Large intestine (tissue), 3 donors: ENCODE data around the gene ZNF607. TPM values are rescaled to one million over a fixed set of nuclear protein-coding genes. Genes with fewer than 3 reads are reported as not detected.

Experiments used
- DNase-seq, 2 donors: peaks; one replicate each; pipeline versions ENCODE4 v3.0.0 to v3.0.0-alpha.2; 2013
- H3K27ac ChIP-seq: one replicate; pipeline ENCODE4 v1.5.1; 2013; ENCODE audit warnings: low read length
- H3K27me3 ChIP-seq: 2 replicates; pipeline ENCODE4 v1.6.1; 2013; ENCODE audit warnings: low read length; ENCODE audit not compliant: control insufficient read depth, insufficient read depth
- H3K36me3 ChIP-seq: 2 replicates; pipeline ENCODE4 v1.6.1; 2013; ENCODE audit warnings: low read length; ENCODE audit not compliant: control insufficient read depth, insufficient read depth
- H3K4me1 ChIP-seq: one replicate; pipeline ENCODE4 v1.6.1; 2013; ENCODE audit warnings: low read length; ENCODE audit not compliant: control insufficient read depth, insufficient read depth
- H3K4me3 ChIP-seq: one replicate; pipeline ENCODE4 v1.5.1; 2013; ENCODE audit warnings: low read length
- H3K9me3 ChIP-seq: one replicate; pipeline ENCODE4 v1.6.1; 2013; ENCODE audit warnings: mild to moderate bottlenecking, low read depth, low read length, moderate library complexity; ENCODE audit not compliant: control insufficient read depth
- WGBS: methylation state at CpG from one replicate; pipeline ENCODE4 v1.1.5; 2013; ENCODE audit warnings: low lambda C conversion rate; ENCODE audit not compliant: insufficient coverage; 5-methylcytosine and 5-hydroxymethylcytosine counted together
- polyA plus RNA-seq: library from polyadenylated mRNA; unstranded; fragments of 120-200 nt; gene quantifications from one replicate; pipeline ENCODE4 v1.2.1, GENCODE V29; 2013

Gene ZNF607
- polyA plus RNA-seq, 1 donor = 8.4 TPM

DNA sequence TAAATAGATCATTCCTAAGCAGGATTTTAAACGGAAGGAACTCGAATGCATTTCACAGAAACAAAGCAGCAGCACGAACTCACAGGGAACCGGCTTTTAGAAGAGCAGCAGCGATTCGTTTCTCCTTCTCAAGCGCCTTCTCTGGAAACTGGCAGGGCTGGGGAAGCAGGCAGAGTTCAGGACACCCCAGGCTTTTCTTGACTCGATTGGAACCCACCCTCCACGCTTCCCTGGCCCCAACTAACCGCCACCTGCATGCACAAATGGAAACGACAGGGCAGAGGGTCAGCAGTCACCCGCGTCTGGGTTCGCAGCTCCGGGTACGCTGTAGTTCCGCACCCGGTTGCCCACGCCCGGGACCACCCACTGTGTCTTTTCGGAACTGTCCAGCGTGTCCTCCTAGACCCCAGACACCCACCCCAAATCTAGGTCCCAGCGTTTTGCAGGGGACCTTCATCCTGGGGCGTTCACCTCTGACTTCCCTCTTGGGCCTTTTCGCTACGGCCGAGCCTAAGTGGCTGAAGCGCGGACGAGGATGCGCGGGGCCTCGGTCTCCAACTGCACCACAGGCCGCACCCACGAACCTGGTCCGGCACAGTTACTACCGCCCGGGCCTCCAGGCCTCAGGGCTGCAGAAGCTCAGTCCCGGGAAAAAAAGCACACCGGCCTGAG, 64.8 kb downstream of the ZNF607 start:
- H3K36me3 ChIP-seq = peaks cover 2% of the 10 kb centered on the region
- DNase-seq = peak; percentile 22 to 67
- WGBS = no CpG with 5 or more reads among the region's 40 CpGs
- peaks cover 4% of the 10 kb centered on the region for H3K9me3 ChIP-seq
- H3K27ac ChIP-seq = peak overlapping the region; percentile 92
- H3K4me3 ChIP-seq = peak overlapping the region; percentile 87
- H3K4me1 ChIP-seq = no peaks in the 10 kb centered on the region
- no peaks in the 10 kb centered on the region for H3K27me3 ChIP-seq

- DNase-seq = peak in 1 of 2 donors; percentile 17
- H3K27me3 ChIP-seq = no peaks in the 10 kb centered on the region
- H3K27ac ChIP-seq = peak overlapping the region; percentile 92
- H3K36me3 ChIP-seq = peaks cover 7% of the 10 kb centered on the region
- 8% methylated on average over 4 of the region's 5 CpGs for WGBS
- no peaks in the 10 kb centered on the region for H3K4me1 ChIP-seq
- peak overlapping the region; percentile 87 for H3K4me3 ChIP-seq
- peaks cover 5% of the 10 kb centered on the region for H3K9me3 ChIP-seq
These were observed 65.4 kb downstream of the ZNF607 start for GRCh38 chr19:37654118-37654517.

Other genes with a start within 250 kb of the ZNF607 start
- gene ZNF793, start 212.8 kb downstream of the ZNF607 start, polyA plus RNA-seq = 15.3 TPM
- gene ZNF571, start 125.0 kb downstream of the ZNF607 start, polyA plus RNA-seq = 6.9 TPM
- gene ZNF540, start 124.9 kb downstream of the ZNF607 start, polyA plus RNA-seq = 5.2 TPM
- gene ZFP30, start 64.3 kb downstream of the ZNF607 start, polyA plus RNA-seq = 16.6 TPM
- 10.6 TPM for gene ZNF573, start 59.8 kb upstream of the ZNF607 start, polyA plus RNA-seq
- gene WDR87, start 186.8 kb upstream of the ZNF607 start, polyA plus RNA-seq = 0.01 TPM
- gene SIPA1L3, start 187.4 kb upstream of the ZNF607 start, polyA plus RNA-seq = 70.0 TPM